HEK293 (cell line): ENCODE data around the gene PTGR2.
A peak's percentile ranks its signal among the peaks of the same experiment; 100 is the strongest.

Experiments used
- CTCF ChIA-PET: fragments of 350-600 bp; formaldehyde crosslinking; extraction: SDS; loops from one replicate; lab custom pipeline; 2021; ENCODE audit warnings: antibody characterized with exemption; lab: Yijun Ruan, JAX
- POLR2A ChIA-PET: fragments of 300-600 bp; formaldehyde crosslinking; extraction: SDS; loops from one replicate; lab custom pipeline; 2020; ENCODE audit warnings: antibody characterized with exemption, inconsistent platforms; lab: Yijun Ruan, JAX
- H3K27ac ChIP-seq: fragments of 200-500 bp; sonication (Bioruptor generic); 2 replicates; pipeline ENCODE4 v1.5.1; 2014; ENCODE audit warnings: low read depth, low read length, control low read depth, inconsistent platforms; ENCODE audit errors: extremely low read depth
- H3K36me3 ChIP-seq, 2 experiments: fragments of 200-500 bp in 1 of 2; sonication (Bioruptor generic) in 1 of 2; 1 replicate in 1 of 2; 2 replicates in 1 of 2; pipeline ENCODE4 v1.5.1; 2014 to 2017; ENCODE audit warnings: inconsistent platforms in 2 of 2, low read length in 2 of 2; ENCODE audit not compliant: control insufficient read depth in 2 of 2, insufficient read depth in 1 of 2
- H3K4me1 ChIP-seq: fragments of 200-500 bp; sonication (Bioruptor generic); 2 replicates; pipeline ENCODE4 v1.5.1; 2014; ENCODE audit warnings: mild to moderate bottlenecking, low read length, inconsistent platforms; ENCODE audit not compliant: control insufficient read depth, insufficient read depth
- H3K4me3 ChIP-seq: 2 replicates; pipeline ENCODE4 v1.5.1; 2011; ENCODE audit warnings: low read depth, mild to moderate bottlenecking, control low read depth, low read length, moderate library complexity
- H3K9me3 ChIP-seq: fragments of 200-500 bp; sonication (Bioruptor generic); 2 replicates; pipeline ENCODE4 v1.5.1; 2014; ENCODE audit warnings: low read depth, low read length, inconsistent platforms; ENCODE audit not compliant: control insufficient read depth, insufficient read depth
- SCRT2 ChIP-seq: fragments of 450-650 bp; formaldehyde crosslinking; IDR thresholded peaks from 2 replicates; pipeline ENCODE4 v1.5.1; 2016; ENCODE audit warnings: missing biosample characterization, missing genetic modification characterization
- YY1 ChIP-seq: fragments of 450-650 bp; formaldehyde crosslinking; IDR thresholded peaks from 2 replicates; pipeline ENCODE4 v1.5.1; 2018; ENCODE audit warnings: missing biosample characterization, missing genetic modification characterization
- ZFHX2 ChIP-seq: fragments of 450-650 bp; formaldehyde crosslinking; conservative IDR thresholded peaks from 2 replicates; pipeline ENCODE4 v1.5.1; 2016; ENCODE audit warnings: missing biosample characterization, missing genetic modification characterization
- ZNF121 ChIP-seq: fragments of 450-650 bp; formaldehyde crosslinking; IDR thresholded peaks from 2 replicates; pipeline ENCODE4 v1.5.1; 2016; ENCODE audit warnings: missing biosample characterization, missing genetic modification characterization
- ZNF335 ChIP-seq: fragments of 450-650 bp; formaldehyde crosslinking; conservative IDR thresholded peaks from 2 replicates; pipeline ENCODE4 v1.5.1; 2016; ENCODE audit warnings: missing biosample characterization, missing genetic modification characterization
- ZNF391 ChIP-seq: fragments of 450-650 bp; formaldehyde crosslinking; IDR thresholded peaks from 2 replicates; pipeline ENCODE4 v1.5.1; 2016; ENCODE audit warnings: low read depth, missing biosample characterization, missing genetic modification characterization, borderline replicate concordance
- ZNF629 ChIP-seq: fragments of 450-650 bp; formaldehyde crosslinking; IDR thresholded peaks from 2 replicates; pipeline ENCODE4 v1.5.1; 2017; ENCODE audit warnings: missing biosample characterization, missing genetic modification characterization
- ZNF660 ChIP-seq: fragments of 450-650 bp; IDR thresholded peaks from 2 replicates; pipeline ENCODE4 v1.5.1; 2018; ENCODE audit warnings: missing biosample characterization, mild to moderate bottlenecking, missing genetic modification characterization
- ZNF76 ChIP-seq: fragments of 450-650 bp; formaldehyde crosslinking; IDR thresholded peaks from 2 replicates; pipeline ENCODE4; 2016; ENCODE audit warnings: low read depth, missing biosample characterization, missing genetic modification characterization, borderline replicate concordance
- ZNF843 ChIP-seq: fragments of 450-650 bp; formaldehyde crosslinking; IDR thresholded peaks from 2 replicates; pipeline ENCODE4 v1.5.1; 2016; ENCODE audit warnings: missing biosample characterization, missing genetic modification characterization
- ZXDB ChIP-seq: fragments of 450-650 bp; formaldehyde crosslinking; IDR thresholded peaks from 2 replicates; pipeline ENCODE4 v1.5.1; 2016; ENCODE audit warnings: missing biosample characterization, missing genetic modification characterization
- TF ChIP-seq, protein P1 (sequence below): fragments of 450-650 bp; formaldehyde crosslinking; optimal IDR thresholded peaks from 2 replicates; pipeline ENCODE3; 2016; ENCODE audit warnings: missing biosample characterization, mild to moderate bottlenecking, missing genetic modification characterization
- TF ChIP-seq, protein P2 (sequence below): fragments of 450-650 bp; formaldehyde crosslinking; IDR thresholded peaks from 2 replicates; pipeline ENCODE4 v1.5.1; 2016; ENCODE audit warnings: missing biosample characterization, missing genetic modification characterization
- TF ChIP-seq, protein P3 (sequence below): fragments of 450-650 bp; formaldehyde crosslinking; IDR thresholded peaks from 2 replicates; pipeline ENCODE4 v1.5.1; 2017; ENCODE audit warnings: missing biosample characterization, missing genetic modification characterization

Gene PTGR2

DNA sequence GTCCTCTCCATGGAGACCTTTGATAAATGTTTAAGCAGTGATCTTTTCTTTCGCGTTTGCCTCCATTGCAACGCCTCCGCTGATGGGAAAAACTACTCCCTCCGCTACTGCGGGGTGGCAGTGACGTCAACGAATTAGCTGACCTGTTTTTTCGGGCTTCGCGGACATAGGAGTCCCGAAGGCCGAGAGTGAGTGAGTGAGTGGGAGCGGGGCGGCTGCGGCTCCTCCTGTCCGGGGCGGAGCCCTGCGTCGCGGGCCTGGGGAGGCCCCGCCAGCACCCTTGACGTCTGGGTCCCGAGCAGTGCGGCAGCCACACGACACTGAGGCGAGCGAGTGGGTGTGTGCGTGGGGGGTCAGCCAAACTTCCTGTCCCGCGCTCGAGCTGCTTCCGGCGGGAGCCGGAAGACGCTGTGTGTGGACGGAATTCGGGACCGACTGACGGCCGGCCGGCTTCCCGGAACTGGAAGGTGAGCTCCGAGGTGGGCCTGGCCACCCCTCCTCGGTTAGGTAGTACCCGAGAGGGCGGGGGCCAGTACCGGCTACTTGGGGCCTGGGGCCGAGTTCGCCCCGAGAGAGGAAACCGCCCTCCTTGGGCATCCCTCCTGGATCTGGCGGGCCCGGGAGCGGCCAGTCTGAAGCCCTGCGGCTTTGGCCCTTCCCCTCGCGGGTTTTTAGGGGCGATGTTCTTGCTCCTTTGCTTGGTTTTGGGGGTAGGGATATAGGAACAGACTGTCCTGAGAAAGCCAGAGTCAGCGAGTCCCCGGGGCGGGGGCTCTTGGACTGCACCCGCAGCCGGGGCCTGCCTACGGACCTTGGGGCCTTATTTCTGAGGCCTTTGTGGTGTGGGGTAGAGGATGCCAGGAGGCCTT lies 35.1 kb downstream of the PTGR2 start, which contains the start of gene ZNF410 (continued):
- TF ChIP-seq, protein P1, sequence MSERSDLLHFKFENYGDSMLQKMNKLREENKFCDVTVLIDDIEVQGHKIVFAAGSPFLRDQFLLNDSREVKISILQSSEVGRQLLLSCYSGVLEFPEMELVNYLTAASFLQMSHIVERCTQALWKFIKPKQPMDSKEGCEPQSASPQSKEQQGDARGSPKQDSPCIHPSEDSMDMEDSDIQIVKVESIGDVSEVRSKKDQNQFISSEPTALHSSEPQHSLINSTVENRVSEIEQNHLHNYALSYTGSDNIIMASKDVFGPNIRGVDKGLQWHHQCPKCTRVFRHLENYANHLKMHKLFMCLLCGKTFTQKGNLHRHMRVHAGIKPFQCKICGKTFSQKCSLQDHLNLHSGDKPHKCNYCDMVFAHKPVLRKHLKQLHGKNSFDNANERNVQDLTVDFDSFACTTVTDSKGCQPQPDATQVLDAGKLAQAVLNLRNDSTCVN (tag by site-specific recombination), result peak; percentile 73
- TF ChIP-seq ZNF660 (peak; percentile 77; the same call in 1 of the 2 replicates), ZNF629 (tag by site-specific recombination) (peak; percentile 97), ZNF121 (tag by site-specific recombination) (no peak), ZNF391 (tag by site-specific recombination) (peak; percentile 19; the same call in 1 of the 2 replicates), ZNF76 (tag by site-specific recombination) (peak; percentile 64; the same call in 1 of the 2 replicates)

DNA sequence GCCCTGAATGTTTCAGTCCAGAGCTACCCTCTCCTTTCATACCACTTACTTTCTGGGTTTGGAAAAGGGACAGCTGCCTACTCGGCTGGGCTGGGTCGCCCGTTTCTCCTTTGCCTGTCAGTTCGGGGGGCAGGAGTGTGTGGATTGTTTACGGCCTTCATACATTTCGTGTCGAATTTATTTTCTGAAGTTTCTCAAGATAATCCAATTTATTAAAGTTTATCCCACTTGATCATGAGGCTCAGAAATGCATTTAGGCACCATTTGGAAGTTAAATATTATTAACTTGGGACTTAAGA lies 35.6 kb downstream of the PTGR2 start:
- Histone ChIP-seq H3K27ac (peak overlapping the region; percentile 86), H3K36me3 (peaks cover 4 to 10% of the 10 kb centered on the region in 2 experiments; a peak in 2 of 3 replicates)
- CTCF ChIA-PET, result interaction anchor here (0.6 to 1.2 kb wide), 3 partner anchors 10 to 159 kb away, joined by 3 to 4 read pairs (median 3); no protein-coding TSS in a partner anchor

DNA sequence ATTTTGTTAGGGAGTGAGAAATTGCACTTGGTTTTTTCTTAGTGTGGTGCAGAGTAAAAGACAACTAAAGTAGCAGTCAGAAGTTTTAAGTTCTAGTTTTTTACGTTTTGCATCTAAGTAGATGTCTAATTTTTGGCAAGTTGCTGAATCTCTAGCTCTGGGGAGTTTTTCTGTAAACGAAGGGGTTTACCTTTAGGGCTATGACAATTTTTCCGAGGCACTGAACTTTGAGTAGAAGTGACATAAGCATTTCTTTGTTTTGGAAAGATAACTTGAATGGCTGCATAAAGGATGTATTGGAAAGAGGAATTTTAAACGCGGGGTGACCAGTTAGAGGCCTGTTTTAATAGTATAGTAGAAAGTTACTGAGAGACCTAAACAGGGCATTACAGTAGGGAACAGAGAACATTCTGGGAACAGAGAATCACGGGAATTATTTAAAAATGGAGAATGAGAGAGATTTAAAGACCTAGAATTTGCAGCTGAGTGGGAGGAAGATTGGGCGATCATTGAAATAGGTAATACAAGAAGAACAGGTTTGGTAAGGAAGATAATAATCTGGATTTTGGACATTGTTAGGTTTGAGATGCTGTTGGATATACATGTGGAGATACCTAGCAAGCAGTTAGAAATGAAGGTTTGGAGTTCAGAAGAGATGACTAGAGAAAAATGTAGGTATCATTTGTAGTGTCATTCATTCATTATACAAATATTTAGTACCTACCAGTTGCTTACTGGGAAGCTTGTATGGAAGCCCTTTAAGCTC lies 36.2 kb downstream of the PTGR2 start:
- ChIA-PET CTCF (interaction anchor here (1.1 to 1.2 kb wide), 2 partner anchors 11 to 431 kb away, joined by 3 to 4 read pairs; no protein-coding TSS in a partner anchor), POLR2A (interaction anchor here (0.6 to 2.5 kb wide), 3 partner anchors 36 to 580 kb away, joined by 3 to 29 read pairs (median 5); partner anchors contain the start of genes COQ6, FAM161B and PTGR2)
- Histone ChIP-seq H3K9me3 (no peaks in the 10 kb centered on the region), H3K36me3 (peaks cover 8 to 15% of the 10 kb centered on the region in 2 experiments; a peak in 2 of 3 replicates), H3K4me3 (peak overlapping the region; percentile 91), H3K27ac (peak overlapping the region; percentile 86; the same call in 1 of the 2 replicates), H3K4me1 (no peaks in the 10 kb centered on the region; the same call in 1 of the 2 replicates)
- peak; percentile 66 for TF ChIP-seq ZNF335 (tag by site-specific recombination)
- TF ChIP-seq YY1, result no peak
- 0 out of 2 replicates have a peak, but pooled peaks have one; percentile 55 for TF ChIP-seq SCRT2
- TF ChIP-seq ZNF76 (tag by site-specific recombination), result peak; percentile 79
- TF ChIP-seq ZFHX2 (tag by site-specific recombination), result 0 out of 2 replicates have a peak, but pooled peaks have one; percentile 13

More for the DNA sequence above, 35.6 kb downstream of the PTGR2 start:
- peak overlapping the region; percentile 91 for H3K4me3 ChIP-seq
- no peaks in the 10 kb centered on the region; the same call in 1 of the 2 replicates for H3K4me1 ChIP-seq
- H3K9me3 ChIP-seq, result no peaks in the 10 kb centered on the region
- POLR2A ChIA-PET, result interaction anchor here (0.6 to 2.5 kb wide), 8 partner anchors 36 to 579 kb away, joined by 3 to 29 read pairs (median 4); partner anchors contain the start of genes COQ6, FAM161B, PTGR2 and RIOX1
- no peak for TF ChIP-seq ZNF843

DNA sequence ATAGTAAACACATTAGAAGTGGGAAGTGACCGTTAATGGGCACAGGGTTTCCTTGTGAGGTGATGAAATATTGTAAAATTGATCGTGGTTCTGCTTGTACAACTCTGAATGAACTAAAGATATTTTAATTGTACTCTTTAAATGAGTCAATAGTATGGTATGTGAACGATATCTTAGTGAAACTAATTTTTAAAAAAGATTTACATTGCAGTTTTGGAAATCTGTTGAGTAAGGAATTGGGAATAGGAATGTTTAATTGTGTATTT lies 36.8 kb downstream of the PTGR2 start:
- TF ChIP-seq, protein P2, sequence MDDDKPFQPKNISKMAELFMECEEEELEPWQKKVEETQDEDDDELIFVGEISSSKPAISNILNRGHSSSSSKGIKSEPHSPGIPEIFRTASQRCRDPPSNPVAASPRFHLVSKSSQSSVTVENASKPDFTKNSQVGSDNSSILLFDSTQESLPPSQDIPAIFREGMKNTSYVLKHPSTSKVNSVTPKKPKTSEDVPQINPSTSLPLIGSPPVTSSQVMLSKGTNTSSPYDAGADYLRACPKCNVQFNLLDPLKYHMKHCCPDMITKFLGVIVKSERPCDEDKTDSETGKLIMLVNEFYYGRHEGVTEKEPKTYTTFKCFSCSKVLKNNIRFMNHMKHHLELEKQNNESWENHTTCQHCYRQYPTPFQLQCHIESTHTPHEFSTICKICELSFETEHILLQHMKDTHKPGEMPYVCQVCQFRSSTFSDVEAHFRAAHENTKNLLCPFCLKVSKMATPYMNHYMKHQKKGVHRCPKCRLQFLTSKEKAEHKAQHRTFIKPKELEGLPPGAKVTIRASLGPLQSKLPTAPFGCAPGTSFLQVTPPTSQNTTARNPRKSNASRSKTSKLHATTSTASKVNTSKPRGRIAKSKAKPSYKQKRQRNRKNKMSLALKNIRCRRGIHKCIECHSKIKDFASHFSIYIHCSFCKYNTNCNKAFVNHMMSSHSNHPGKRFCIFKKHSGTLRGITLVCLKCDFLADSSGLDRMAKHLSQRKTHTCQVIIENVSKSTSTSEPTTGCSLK (tag by site-specific recombination), result no peak
- TF ChIP-seq ZXDB (tag by site-specific recombination) (peak; percentile 45), ZFHX2 (tag by site-specific recombination) (0 out of 2 replicates have a peak, but pooled peaks have one; percentile 3)
- TF ChIP-seq, protein P3, sequence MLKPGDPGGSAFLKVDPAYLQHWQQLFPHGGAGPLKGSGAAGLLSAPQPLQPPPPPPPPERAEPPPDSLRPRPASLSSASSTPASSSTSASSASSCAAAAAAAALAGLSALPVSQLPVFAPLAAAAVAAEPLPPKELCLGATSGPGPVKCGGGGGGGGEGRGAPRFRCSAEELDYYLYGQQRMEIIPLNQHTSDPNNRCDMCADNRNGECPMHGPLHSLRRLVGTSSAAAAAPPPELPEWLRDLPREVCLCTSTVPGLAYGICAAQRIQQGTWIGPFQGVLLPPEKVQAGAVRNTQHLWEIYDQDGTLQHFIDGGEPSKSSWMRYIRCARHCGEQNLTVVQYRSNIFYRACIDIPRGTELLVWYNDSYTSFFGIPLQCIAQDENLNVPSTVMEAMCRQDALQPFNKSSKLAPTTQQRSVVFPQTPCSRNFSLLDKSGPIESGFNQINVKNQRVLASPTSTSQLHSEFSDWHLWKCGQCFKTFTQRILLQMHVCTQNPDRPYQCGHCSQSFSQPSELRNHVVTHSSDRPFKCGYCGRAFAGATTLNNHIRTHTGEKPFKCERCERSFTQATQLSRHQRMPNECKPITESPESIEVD (tag by site-specific recombination), result 0 out of 2 replicates have a peak, but pooled peaks have one; percentile 20
- Histone ChIP-seq H3K9me3 (no peaks in the 10 kb centered on the region), H3K4me1 (no peaks in the 10 kb centered on the region; the same call in 1 of the 2 replicates), H3K27ac (no peak overlapping the region), H3K4me3 (peak overlapping the region; percentile 91), H3K36me3 (peaks cover 13 to 20% of the 10 kb centered on the region in 2 experiments)
- POLR2A ChIA-PET, result interaction anchor here (1.2 kb wide), 1 partner anchor 62 kb away, joined by 3 read pairs; the partner anchor contains the start of genes COQ6 and FAM161B
- CTCF ChIA-PET, result interaction anchor here (1.1 kb wide), 1 partner anchor 431 kb away, joined by 4 read pairs; no protein-coding TSS in a partner anchor
